Progenitor cell of endocrine pancreas (in vitro differentiated cells): Measurements from ENCODE around the gene ARHGAP11A. TPM values are rescaled to one million over a fixed set of nuclear protein-coding genes. Genes with fewer than 3 reads are reported as not detected.

Experiments
- DNase-seq: peaks from one replicate; pipeline ENCODE4 v3.0.0; 2021; ENCODE audit warnings: low spot score; ENCODE audit not compliant: unreplicated experiment
- H3K27ac Mint-ChIP-seq: 2 replicates; pipeline ENCODE4 v1.8.0; 2021; ENCODE audit warnings: mild to moderate bottlenecking, moderate library complexity, mixed read lengths
- H3K27me3 Mint-ChIP-seq: 2 replicates; pipeline ENCODE4 v1.8.0; 2021; ENCODE audit warnings: mixed read lengths
- H3K36me3 Mint-ChIP-seq: 2 replicates; pipeline ENCODE4 v1.8.0; 2022; ENCODE audit warnings: mixed read lengths; ENCODE audit not compliant: insufficient read depth
- H3K4me1 Mint-ChIP-seq: 2 replicates; pipeline ENCODE4 v1.8.0; 2021; ENCODE audit warnings: low read depth, mixed read lengths
- H3K4me3 Mint-ChIP-seq: 2 replicates; pipeline ENCODE4 v1.8.0; 2021; ENCODE audit warnings: low read depth, mild to moderate bottlenecking, moderate library complexity, mixed read lengths
- H3K9me3 Mint-ChIP-seq: 2 replicates; pipeline ENCODE4 v1.8.0; 2021; ENCODE audit warnings: low read depth, mixed read lengths
- total RNA-seq: library from RNA; stranded (reverse); gene quantifications from 2 replicates; pipeline ENCODE4 v1.2.1, GENCODE V29; 2021
- TF ChIP-seq, protein P1 (sequence below): fragments of 200-600 bp; sonication (generic); IDR thresholded peaks from one replicate; pipeline ENCODE4 v1.5.0; 2021; ENCODE audit warnings: antibody characterized with exemption, mild to moderate bottlenecking; ENCODE audit not compliant: unreplicated experiment

Gene ARHGAP11A
- total RNA-seq, 1 donor from 2014 or later: 28.0 TPM

DNA sequence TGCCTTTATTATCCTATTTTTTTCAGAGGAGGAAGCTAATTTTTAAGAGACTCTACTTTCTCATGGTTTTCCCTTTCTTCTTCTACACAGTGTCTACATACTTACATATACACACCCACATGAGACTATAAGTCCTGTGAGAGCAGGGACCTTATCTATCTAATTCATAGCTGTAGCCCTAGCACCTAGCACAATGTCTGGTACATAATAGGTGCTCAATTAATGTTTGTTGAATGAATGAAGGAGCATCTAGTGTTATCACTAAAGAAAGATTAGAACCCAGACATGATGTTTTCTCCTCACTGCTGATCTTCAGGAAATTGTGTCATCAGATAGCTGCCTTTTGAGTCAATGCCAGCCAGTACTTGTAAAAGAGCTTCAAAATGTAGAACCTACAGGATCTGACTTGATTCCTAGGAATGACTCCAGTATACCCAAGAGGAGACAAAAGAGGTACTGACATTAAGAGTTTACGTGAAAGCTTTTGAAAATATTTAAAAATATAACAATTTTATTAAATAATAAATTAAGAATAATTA lies 28.7 kb downstream of the ARHGAP11A start:
- no peak for DNase-seq
- Mint-ChIP-seq H3K27ac (no peak overlapping the region), H3K4me1 (peaks cover 12% of the 10 kb centered on the region), H3K36me3 (no peaks in the 10 kb centered on the region), H3K9me3 (no peaks in the 10 kb centered on the region), H3K4me3 (no peak overlapping the region), H3K27me3 (peaks cover 9% of the 10 kb centered on the region)
- TF ChIP-seq, protein P1, sequence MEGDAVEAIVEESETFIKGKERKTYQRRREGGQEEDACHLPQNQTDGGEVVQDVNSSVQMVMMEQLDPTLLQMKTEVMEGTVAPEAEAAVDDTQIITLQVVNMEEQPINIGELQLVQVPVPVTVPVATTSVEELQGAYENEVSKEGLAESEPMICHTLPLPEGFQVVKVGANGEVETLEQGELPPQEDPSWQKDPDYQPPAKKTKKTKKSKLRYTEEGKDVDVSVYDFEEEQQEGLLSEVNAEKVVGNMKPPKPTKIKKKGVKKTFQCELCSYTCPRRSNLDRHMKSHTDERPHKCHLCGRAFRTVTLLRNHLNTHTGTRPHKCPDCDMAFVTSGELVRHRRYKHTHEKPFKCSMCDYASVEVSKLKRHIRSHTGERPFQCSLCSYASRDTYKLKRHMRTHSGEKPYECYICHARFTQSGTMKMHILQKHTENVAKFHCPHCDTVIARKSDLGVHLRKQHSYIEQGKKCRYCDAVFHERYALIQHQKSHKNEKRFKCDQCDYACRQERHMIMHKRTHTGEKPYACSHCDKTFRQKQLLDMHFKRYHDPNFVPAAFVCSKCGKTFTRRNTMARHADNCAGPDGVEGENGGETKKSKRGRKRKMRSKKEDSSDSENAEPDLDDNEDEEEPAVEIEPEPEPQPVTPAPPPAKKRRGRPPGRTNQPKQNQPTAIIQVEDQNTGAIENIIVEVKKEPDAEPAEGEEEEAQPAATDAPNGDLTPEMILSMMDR: no peak

- Mint-ChIP-seq H3K27ac (no peak overlapping the region), H3K9me3 (no peaks in the 10 kb centered on the region), H3K36me3 (no peaks in the 10 kb centered on the region), H3K27me3 (peaks cover 9% of the 10 kb centered on the region), H3K4me3 (no peak overlapping the region), H3K4me1 (peaks cover 11% of the 10 kb centered on the region)
- TF ChIP-seq, protein P1: no peak
- no peak for DNase-seq
Observed at GRCh38 chr15:32646291-32646690, 31.0 kb downstream of the ARHGAP11A start.

GRCh38 chr15:32649342-32649741 lies 34.0 kb downstream of the ARHGAP11A start:
- Mint-ChIP-seq H3K36me3 (no peaks in the 10 kb centered on the region), H3K4me1 (no peaks in the 10 kb centered on the region), H3K27ac (no peak overlapping the region), H3K27me3 (no peaks in the 10 kb centered on the region), H3K4me3 (no peak overlapping the region), H3K9me3 (no peaks in the 10 kb centered on the region)
- DNase-seq: no peak
- TF ChIP-seq, protein P1: peak; percentile 32

GRCh38 chr15:32651229-32651837 lies 36.0 kb downstream of the ARHGAP11A start:
- H3K9me3 Mint-ChIP-seq: no peaks in the 10 kb centered on the region
- TF ChIP-seq, protein P1: peak; percentile 70
- no peaks in the 10 kb centered on the region for H3K4me1 Mint-ChIP-seq
- no peaks in the 10 kb centered on the region for H3K27me3 Mint-ChIP-seq
- no peak for DNase-seq
- H3K27ac Mint-ChIP-seq: no peak overlapping the region
- H3K4me3 Mint-ChIP-seq: no peak overlapping the region
- H3K36me3 Mint-ChIP-seq: no peaks in the 10 kb centered on the region

- no peaks in the 10 kb centered on the region for H3K9me3 Mint-ChIP-seq
- TF ChIP-seq, protein P1: no peak
- no peaks in the 10 kb centered on the region for H3K4me1 Mint-ChIP-seq
- no peaks in the 10 kb centered on the region for H3K27me3 Mint-ChIP-seq
- no peak overlapping the region for H3K4me3 Mint-ChIP-seq
- no peak for DNase-seq
- no peak overlapping the region for H3K27ac Mint-ChIP-seq
- H3K36me3 Mint-ChIP-seq: no peaks in the 10 kb centered on the region
Observed at GRCh38 chr15:32652178-32652577, 36.9 kb downstream of the ARHGAP11A start.
